ENCODE data around the gene PWWP2B. TPM values are rescaled to one million over a fixed set of nuclear protein-coding genes. Genes with fewer than 3 reads are reported as not detected.

The PWWP2B gene
- total RNA-seq, 2 experiments from 2014 or later = 5.5 to 6.3 TPM

DNA sequence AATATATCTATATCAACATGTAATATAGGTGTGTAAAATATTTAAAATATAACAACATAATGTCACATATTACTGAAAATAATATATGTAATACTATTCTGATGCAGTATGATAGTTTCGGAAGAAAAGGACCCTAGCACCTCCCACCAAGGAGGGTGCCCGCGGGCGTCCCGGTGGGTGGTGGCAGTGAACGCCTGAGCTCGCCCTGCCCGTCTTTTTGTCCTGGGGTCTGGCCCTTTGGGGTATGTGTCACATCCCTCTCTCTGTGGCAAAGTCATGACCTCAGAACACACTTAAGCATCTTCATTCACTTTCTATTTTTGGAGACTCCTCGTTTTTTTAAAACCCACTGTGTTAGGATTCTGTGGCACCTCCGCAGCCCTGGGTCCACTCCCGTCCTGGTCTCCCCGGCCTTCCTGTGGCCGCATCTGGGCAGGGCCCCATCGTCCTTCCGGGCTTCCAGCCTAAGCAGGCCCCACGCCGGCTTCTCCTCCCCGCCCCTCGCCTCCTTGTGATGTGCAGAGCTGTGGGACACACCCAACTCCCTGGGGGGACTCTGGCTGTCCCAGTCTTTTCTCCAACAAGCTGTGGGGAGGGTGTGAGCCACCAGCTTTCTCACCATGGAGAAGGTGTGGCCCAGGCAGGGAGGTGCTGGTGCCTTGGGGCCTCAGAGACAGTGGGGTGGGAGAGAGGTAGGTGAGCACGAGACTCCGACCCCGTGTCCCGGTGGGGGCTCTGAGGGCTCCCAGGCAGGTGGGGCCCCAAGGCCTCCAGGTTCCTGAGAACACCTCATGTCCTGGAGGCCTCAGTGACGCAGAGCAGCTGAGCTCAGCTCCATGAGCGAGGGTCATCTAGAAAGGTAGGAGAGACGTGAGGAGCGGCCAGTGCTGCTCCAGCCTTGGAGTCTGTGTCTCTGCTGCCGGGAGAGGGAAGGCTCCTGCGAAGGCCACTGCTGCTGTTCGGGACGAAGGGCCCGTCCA, 16.5 kb downstream of the PWWP2B start:
- no peak for DNase-seq
- ChIA-PET POLR2A (no interaction called here), CTCF (no interaction called here)
- H3K4me3 Mint-ChIP-seq = no peak overlapping the region
- H3K4me1 Mint-ChIP-seq = peaks cover 2% of the 10 kb centered on the region
- H3K36me3 Mint-ChIP-seq (ENCODE audit: low read depth) = no peaks in the 10 kb centered on the region
- H3K27ac Mint-ChIP-seq = no peak overlapping the region
- no peaks in the 10 kb centered on the region for H3K9me3 Mint-ChIP-seq
- H3K27me3 Mint-ChIP-seq = no peaks in the 10 kb centered on the region

DNA sequence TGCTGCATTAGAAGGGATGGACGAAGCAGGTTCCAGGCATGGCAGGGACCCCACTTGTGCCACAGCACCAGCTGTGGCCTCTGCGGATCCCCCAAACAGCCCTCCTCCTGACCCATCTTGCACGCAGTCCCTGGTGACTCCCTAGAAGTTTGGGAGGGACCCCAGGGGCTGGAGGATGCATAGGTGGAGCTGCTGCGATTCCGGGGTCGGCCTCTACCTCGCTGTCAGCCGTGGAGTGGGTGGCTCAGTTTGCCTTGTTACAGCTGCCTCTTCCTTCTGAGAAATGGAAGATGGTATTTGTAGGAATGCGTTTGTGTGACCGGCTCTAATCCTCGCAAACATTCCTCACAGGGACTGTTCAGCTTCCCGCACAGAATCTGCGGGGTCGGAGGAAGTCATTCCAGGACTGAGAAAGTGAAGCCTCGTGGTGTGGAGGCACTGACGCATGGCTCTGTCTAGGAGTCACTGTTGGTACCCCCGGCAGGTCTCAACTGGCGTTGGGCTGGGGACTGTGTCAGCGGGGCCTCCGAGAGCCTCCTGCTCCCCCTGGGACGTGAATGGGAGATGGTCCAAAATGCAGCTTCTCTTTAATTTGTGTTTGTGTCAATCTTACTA, 17.5 kb downstream of the PWWP2B start:
- ChIA-PET CTCF (no interaction called here), POLR2A (no interaction called here)
- Mint-ChIP-seq H3K27me3 (no peaks in the 10 kb centered on the region), H3K27ac (no peak overlapping the region), H3K36me3 (ENCODE audit: low read depth) (no peaks in the 10 kb centered on the region), H3K9me3 (no peaks in the 10 kb centered on the region), H3K4me3 (no peak overlapping the region), H3K4me1 (peaks cover 2% of the 10 kb centered on the region)
- no peak for DNase-seq

DNA sequence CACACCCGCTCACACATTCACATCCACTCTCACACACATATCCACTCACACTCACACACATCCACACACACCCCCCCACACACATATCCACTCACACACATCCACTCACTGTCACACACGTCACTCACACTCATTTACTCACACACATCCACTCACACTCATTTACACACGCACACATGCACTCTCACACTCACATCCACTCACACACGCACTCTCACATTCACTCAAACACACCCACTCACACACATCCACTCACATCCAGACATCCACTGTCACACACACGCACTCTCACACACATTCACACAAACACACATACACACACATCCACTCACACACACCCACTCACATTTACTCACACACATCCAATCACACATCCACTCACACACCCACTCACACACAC, 18.3 kb downstream of the PWWP2B start:
- Mint-ChIP-seq H3K9me3 (no peaks in the 10 kb centered on the region), H3K4me3 (no peak overlapping the region), H3K36me3 (ENCODE audit: low read depth) (no peaks in the 10 kb centered on the region), H3K27ac (no peak overlapping the region), H3K4me1 (no peaks in the 10 kb centered on the region), H3K27me3 (no peaks in the 10 kb centered on the region)
- DNase-seq = no peak
- POLR2A ChIA-PET = no interaction called here
- CTCF ChIA-PET = no interaction called here

DNA sequence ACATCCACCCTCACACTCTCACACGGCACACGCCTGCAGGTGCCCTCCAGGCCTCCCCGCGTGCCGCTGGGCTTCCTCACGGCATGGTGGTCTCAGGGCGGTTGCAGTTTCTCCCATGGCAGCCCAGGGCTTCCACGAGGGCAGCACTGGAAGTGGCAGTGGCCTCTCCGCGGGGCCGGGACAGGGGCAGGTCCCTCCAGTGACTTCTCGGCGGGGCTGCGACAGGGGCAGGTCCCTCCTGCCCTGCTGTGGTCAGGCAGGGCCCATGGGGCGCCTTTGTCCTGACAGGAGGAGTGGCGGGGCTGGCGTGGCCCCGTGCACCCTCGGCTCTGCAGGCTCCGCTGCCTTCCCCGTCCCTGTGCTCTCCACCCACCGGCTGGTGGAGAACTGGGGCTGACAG, 19.0 kb downstream of the PWWP2B start:
- no peak for DNase-seq
- Mint-ChIP-seq H3K4me1 (no peaks in the 10 kb centered on the region), H3K36me3 (ENCODE audit: low read depth) (no peaks in the 10 kb centered on the region), H3K4me3 (no peak overlapping the region), H3K27ac (no peak overlapping the region), H3K27me3 (no peaks in the 10 kb centered on the region), H3K9me3 (no peaks in the 10 kb centered on the region)
- ChIA-PET POLR2A (no interaction called here), CTCF (no interaction called here)

DNA sequence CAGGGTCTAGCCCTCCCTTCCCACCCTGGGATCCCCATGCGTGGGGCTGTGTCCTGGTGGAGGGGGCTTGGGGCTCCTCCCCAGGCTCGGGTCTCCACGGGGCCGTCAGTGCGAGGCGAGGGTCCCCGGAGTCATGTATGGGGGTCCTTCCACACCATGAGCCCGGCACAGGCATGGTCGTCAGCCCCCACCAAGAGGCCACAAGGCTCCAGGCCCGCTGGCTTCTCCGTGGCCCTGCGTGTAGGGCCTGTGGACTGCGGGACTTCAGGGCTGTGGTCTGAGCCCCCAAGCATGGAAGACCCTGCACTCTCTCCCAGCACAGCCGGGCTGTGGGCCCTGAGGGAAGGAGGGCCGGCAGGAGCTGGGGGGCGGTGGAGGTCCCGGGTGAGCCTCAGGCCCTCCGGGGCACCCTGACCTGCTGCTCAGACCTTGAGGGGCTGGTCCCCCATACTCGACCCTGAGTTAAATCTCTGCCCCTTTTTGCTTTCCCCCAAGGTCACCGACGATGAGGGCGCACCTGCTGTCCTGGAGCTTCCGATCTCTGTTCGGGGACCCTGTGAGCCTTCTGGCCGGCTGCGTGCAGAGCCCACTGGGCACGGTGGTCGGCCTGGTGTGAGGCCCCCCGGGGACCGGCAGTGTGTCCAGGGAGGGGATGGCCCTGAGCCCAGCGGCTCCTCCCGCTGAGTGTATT, 19.7 kb downstream of the PWWP2B start:
- Mint-ChIP-seq H3K4me1 (peaks cover 4% of the 10 kb centered on the region), H3K36me3 (ENCODE audit: low read depth) (no peaks in the 10 kb centered on the region), H3K27me3 (no peaks in the 10 kb centered on the region), H3K9me3 (no peaks in the 10 kb centered on the region), H3K27ac (no peak overlapping the region), H3K4me3 (no peak overlapping the region)
- POLR2A ChIA-PET = no interaction called here
- CTCF ChIA-PET = no interaction called here
- no peak for DNase-seq

DNA sequence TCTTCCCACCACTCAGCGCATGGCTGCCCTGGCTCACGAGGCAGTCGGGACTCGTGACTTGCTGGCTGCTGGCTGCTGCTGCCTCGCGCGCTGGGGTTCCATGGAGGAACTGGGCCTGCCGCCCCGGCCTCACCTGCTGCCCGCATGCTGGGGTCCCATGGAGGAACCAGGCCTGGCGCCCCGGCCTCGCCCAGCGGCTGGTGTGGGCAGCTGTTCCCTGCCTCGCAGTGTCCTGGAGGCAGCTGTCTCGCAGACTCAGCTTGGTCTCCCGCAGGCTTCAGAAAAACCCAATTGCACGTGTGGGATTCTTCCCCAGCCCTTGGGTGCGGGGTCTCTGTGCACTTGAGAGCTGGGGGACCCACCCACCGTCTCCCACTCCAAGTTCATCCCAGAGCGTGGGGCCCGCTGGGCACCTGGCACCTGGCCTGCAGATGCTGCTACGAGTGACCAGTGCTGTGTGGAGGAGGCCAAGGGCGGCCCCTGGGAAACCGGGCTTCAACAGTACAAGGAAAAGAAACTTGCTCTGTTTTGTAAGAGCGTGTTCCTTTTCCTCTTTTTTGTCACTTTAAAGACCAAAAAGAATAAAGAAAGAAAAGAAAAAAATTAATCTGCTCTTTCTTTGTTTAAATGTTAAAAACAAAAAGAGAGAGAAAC, 20.4 kb downstream of the PWWP2B start:
- Mint-ChIP-seq H3K36me3 (ENCODE audit: low read depth) (no peaks in the 10 kb centered on the region), H3K4me1 (peaks cover 7% of the 10 kb centered on the region), H3K27me3 (no peaks in the 10 kb centered on the region), H3K27ac (no peak overlapping the region), H3K4me3 (no peak overlapping the region), H3K9me3 (no peaks in the 10 kb centered on the region)
- DNase-seq = no peak
- POLR2A ChIA-PET = no interaction called here
- CTCF ChIA-PET = no interaction called here

DNA sequence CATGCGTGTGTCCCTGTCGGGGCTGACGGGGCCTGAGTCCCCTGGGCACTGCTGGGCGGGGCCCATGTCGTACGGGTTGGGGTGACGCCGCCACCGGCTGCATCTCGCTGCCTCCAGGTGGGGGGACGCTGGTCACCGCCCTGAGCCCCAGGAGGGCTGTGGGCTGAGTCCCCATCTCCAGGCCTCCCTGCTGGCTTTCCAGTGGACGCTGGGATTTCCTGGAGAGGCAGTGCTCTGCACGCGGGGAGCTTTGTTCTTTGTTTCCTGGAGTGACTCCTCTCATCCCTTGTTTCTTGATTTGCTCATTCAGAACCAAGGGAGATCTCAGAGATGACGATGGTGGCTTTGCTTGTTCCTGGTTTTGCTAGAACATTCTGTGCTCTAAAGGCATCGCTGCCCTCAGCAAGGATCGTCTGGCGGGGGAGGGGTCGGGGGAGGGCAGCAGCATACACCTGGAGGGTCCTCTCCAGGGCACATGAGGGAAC, 21.0 kb downstream of the PWWP2B start:
- Mint-ChIP-seq H3K9me3 (no peaks in the 10 kb centered on the region), H3K27me3 (no peaks in the 10 kb centered on the region), H3K27ac (no peak overlapping the region), H3K4me1 (peaks cover 7% of the 10 kb centered on the region), H3K36me3 (ENCODE audit: low read depth) (no peaks in the 10 kb centered on the region), H3K4me3 (no peak overlapping the region)
- CTCF ChIA-PET = no interaction called here
- DNase-seq = no peak
- POLR2A ChIA-PET = no interaction called here

DNA sequence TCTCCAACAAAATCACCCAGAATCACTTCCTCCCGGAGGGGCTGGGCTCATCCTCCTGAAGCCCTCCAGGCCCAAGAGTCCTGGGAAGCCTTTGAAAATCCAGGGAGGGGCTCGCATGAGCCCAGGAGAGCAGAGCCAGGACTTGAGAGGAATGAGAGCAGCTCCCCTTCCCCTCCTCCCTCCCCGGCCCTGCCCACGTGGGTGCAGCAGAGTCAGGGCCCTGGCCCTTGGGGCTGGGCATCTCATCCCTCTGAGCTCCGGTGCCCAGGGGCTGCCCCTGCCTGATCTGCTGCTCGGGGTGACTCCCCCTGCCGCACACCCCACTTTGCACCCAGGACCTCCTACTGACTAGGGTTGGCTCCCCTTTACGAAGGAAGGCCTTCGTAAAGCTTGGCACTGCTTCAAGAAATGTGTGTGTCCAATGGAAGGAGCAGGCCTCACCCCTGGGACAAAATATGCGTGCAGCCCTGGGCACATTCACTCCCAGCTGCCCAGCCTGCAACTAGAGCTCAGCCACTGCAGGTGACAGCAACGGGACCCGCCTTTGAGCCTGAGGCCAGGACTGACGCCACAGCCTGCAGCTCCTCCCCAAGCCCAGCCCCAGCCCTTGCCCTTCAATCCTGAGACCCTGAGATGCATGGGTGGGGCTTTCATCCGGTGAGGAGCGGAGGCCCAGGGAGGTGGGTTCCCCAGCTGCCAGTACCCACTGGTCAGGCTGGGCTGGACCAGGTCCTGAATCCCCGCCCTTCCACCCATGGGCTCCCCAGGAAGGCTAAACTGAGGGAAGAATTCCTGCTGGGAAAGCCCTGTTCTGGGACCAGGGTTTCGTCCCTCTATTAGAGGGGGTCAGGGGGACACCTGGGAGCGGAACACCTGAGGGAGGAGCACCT, 21.8 kb downstream of the PWWP2B start:
- no peak for DNase-seq
- ChIA-PET POLR2A (no interaction called here), CTCF (no interaction called here)
- Mint-ChIP-seq H3K9me3 (no peaks in the 10 kb centered on the region), H3K27me3 (no peaks in the 10 kb centered on the region), H3K4me1 (peaks cover 7% of the 10 kb centered on the region), H3K27ac (no peak overlapping the region), H3K4me3 (no peak overlapping the region), H3K36me3 (ENCODE audit: low read depth) (no peaks in the 10 kb centered on the region)

DNA sequence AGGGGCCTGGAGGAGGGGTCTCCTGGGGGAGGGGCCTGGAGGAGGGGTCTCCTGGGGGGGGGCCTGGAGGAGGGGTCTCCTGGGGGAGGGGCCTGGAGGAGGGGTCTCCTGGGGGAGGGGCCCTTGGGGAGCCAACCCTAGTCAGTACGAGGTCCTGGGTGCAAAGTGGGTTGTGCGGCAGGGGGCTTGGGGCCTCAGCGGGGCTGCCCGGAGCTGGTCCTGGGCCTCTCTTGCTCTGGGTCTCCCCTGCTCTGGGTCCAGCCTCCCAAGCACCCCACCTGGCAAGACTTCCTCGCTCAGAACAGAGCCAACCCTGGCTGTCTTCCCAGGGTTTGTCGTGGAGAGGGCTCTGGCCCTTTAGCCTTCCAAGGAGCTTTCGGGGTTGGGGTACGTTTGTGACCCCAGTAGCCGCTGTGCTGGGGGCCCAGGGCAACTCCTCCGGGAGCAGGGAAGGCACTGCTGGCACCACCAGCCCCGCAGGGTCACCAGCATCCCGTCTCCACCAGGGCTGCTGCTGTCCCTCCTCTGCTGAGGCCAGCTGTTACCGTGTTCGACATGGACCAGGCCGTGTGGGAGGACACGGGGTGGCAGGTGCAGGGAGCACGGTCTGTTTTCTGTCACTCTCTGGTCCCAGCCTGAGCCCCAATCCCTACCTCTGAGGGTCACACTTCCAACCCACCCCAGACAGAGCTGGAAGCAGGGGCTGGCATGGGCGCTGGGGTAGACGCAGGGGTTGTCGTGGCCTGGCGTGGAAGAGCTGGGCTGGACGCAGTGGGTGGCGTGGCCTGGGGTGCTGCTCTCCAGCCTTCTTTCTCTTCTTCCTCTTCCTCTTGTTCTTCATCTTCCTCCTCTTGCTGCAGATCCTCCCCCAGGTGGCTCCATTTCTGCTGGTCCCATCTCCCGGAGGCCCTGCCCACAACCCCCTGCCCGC, 22.8 kb downstream of the PWWP2B start:
- no peak overlapping the region for H3K4me3 Mint-ChIP-seq
- no peaks in the 10 kb centered on the region for H3K27me3 Mint-ChIP-seq
- ChIA-PET POLR2A (no interaction called here), CTCF (interaction anchor here (1.0 kb wide), 1 partner anchor 24 kb away, joined by 3 read pairs; no protein-coding TSS in a partner anchor)
- no peaks in the 10 kb centered on the region for H3K36me3 Mint-ChIP-seq (ENCODE audit: low read depth)
- H3K9me3 Mint-ChIP-seq = no peaks in the 10 kb centered on the region
- no peak for DNase-seq
- peaks cover 7% of the 10 kb centered on the region for H3K4me1 Mint-ChIP-seq
- H3K27ac Mint-ChIP-seq = no peak overlapping the region

DNA sequence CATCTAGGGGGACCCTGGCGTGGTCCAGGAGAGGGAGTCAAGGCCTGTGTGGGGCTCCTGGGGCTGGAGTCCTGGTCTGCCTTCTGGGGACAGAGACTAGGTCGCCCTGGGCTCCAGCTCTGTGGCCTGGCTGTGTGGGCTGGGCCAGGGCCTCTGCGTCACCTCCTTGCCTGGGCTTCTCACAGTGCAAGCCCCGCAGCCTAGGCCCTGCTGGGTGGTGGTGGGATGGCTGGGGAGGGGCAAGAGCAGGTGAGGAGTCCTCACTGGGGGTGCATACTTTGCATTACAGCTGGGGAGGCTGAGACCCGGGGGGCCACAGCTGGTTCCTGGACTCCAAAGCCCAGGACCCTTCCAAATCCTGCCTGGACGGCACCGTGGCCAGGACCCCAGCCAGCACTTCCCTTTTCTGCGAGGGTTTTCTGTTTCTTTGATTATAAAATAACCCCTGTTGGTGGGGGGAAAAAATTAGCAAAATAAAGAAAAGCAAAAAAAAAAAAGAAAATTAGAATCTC, 23.5 kb downstream of the PWWP2B start:
- DNase-seq = no peak
- no peak overlapping the region for H3K27ac Mint-ChIP-seq
- POLR2A ChIA-PET = interaction anchor here (0.8 to 1.0 kb wide), 2 partner anchors 23 to 27 kb away, joined by 3 to 4 read pairs; partner anchors contain the start of gene PWWP2B
- no peak overlapping the region for H3K4me3 Mint-ChIP-seq
- peaks cover 2% of the 10 kb centered on the region for H3K9me3 Mint-ChIP-seq
- H3K36me3 Mint-ChIP-seq (ENCODE audit: low read depth) = no peaks in the 10 kb centered on the region
- CTCF ChIA-PET = interaction anchor here (1.0 to 1.5 kb wide), 2 partner anchors 23 to 27 kb away, joined by 3 to 6 read pairs; no protein-coding TSS in a partner anchor
- H3K4me1 Mint-ChIP-seq = peaks cover 7% of the 10 kb centered on the region
- no peaks in the 10 kb centered on the region for H3K27me3 Mint-ChIP-seq

All from activated CD4-positive, alpha-beta memory T cell treated with anti-CD3 and anti-CD28 coated beads, Interleukin-2, amount 10 ng/mL, durations not matched to agents 7 days and 5 days (primary cell).